ENCODE data around the gene RAB31. TPM values are rescaled to one million over a fixed set of nuclear protein-coding genes. Genes with fewer than 3 reads are reported as not detected.

Gene RAB31
- total and polyA plus RNA-seq, 2 of the 13 experiments (the other 11 are each of a cell fraction or from before 2014, with no cell fraction given): 1.1 to 1.7 TPM

GRCh38 chr18:9808295-9809241, 100.5 kb downstream of the RAB31 start (continued):
- TF ChIP-seq HNF1A (IDR thresholded peaks at IDR 0.05; ENCODE audit: low read depth) (no peak), HNF1A (CRISPR knock-in tag; IDR thresholded peaks at IDR 0.05; ENCODE audit: borderline replicate concordance) (no peak; the same call in 1 of the 2 replicates), EZH2 (conservative IDR thresholded peaks at IDR 0.05; ENCODE audit: low read depth, low read length) (no peak), RARA (CRISPR knock-in tag; IDR thresholded peaks at IDR 0.05) (peak; percentile 91), ZNF136 (CRISPR knock-in tag; IDR thresholded peaks at IDR 0.05; ENCODE audit: low read depth) (no peak), ZNF317 (CRISPR knock-in tag; IDR thresholded peaks at IDR 0.05) (no peak), IKZF1 (IDR thresholded peaks at IDR 0.05) (no peak), GTF2F1 (IDR thresholded peaks at IDR 0.05; ENCODE audit: low read length) (no peak), ZNF331 (CRISPR knock-in tag; IDR thresholded peaks at IDR 0.05) (peak; percentile 85), SMAD1 (CRISPR knock-in tag; IDR thresholded peaks at IDR 0.05; ENCODE audit: borderline replicate concordance, low read depth) (no peak), SNAPC2 (CRISPR knock-in tag; IDR thresholded peaks at IDR 0.05) (0 out of 2 replicates have a peak, but pooled peaks have one; percentile 35), IKZF4 (CRISPR knock-in tag; IDR thresholded peaks at IDR 0.05; ENCODE audit: borderline replicate concordance, low read depth, not compliant biosample characterization) (no peak), ZBTB44 (CRISPR knock-in tag; IDR thresholded peaks at IDR 0.05) (no peak), PCBP1 (IDR thresholded peaks at IDR 0.05; ENCODE audit: borderline replicate concordance, low read depth, low read length) (no peak), ZNF33A (CRISPR knock-in tag; IDR thresholded peaks at IDR 0.05; ENCODE audit: borderline replicate concordance) (no peak), HOXD1 (CRISPR knock-in tag; IDR thresholded peaks at IDR 0.05) (no peak)
- TF ChIP-seq, protein P1, sequence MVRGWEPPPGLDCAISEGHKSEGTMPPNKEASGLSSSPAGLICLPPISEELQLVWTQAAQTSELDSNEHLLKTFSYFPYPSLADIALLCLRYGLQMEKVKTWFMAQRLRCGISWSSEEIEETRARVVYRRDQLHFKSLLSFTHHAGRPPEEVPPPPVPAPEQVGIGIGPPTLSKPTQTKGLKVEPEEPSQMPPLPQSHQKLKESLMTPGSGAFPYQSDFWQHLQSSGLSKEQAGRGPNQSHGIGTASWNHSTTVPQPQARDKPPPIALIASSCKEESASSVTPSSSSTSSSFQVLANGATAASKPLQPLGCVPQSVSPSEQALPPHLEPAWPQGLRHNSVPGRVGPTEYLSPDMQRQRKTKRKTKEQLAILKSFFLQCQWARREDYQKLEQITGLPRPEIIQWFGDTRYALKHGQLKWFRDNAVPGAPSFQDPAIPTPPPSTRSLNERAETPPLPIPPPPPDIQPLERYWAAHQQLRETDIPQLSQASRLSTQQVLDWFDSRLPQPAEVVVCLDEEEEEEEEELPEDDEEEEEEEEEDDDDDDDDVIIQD (CRISPR knock-in tag; IDR thresholded peaks at IDR 0.05; ENCODE audit: low read depth): peak; percentile 56; the same call in 1 of the 2 replicates
- TF ChIP-seq, protein P2, sequence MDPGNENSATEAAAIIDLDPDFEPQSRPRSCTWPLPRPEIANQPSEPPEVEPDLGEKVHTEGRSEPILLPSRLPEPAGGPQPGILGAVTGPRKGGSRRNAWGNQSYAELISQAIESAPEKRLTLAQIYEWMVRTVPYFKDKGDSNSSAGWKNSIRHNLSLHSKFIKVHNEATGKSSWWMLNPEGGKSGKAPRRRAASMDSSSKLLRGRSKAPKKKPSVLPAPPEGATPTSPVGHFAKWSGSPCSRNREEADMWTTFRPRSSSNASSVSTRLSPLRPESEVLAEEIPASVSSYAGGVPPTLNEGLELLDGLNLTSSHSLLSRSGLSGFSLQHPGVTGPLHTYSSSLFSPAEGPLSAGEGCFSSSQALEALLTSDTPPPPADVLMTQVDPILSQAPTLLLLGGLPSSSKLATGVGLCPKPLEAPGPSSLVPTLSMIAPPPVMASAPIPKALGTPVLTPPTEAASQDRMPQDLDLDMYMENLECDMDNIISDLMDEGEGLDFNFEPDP (CRISPR knock-in tag; conservative IDR thresholded peaks at IDR 0.05): no peak
